NCI-H2227 treated with DMSO at 0.1 percent for 48 hours (cell line): Measurements from ENCODE around the gene STX17.
A peak's percentile ranks its signal among the peaks of the same experiment; 100 is the strongest.
"Not testable (repeated sequence)": the region's sequence is repeated elsewhere in the genome, so short reads cannot be mapped to it uniquely, and the experiment has no call there.

Source experiments
- DNase-seq: peaks from one replicate; lab custom pipeline; 2025; lab: John Stamatoyannopoulos, UW

Gene STX17

DNA sequence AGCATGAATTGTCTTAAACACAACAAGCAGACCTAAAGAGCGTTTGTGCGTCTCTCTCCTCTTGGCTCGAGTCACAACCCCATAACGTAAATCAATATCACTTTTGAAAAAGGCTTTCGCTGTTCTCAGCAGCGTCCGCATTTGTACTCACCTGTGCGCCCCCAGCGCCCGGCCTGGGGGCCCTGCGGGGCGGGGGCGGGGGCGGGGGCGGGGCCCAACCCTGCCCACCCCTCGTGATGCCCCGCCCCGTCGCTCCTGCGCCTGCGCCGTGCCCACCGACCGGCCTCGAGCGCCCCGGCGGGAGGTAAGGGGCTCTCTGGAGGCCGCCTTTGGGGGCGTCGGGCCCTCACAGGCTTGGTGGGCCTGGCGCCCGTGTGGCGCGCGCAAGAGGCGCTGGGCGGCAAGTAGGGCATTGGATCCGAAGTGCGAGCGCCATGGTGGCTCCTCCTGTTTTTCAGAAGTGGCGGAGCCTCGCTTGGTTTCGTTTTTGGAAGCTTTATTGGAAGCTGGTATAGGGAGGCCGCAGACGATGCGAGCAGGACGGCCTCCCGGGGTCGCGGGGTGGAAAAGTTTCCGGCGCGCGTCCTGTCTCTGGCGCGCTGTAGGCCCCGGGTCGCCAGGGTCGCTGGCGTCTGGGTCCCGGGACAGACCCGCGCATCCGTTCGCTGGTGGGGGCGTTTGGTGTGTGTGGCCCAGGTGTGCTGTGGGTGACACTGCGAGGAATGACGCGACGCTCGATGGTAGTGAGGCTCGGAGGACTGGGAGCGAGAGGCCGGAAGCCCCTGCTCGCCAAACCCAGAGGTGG is at the start of gene STX17:
STX17 (plus strand) TSS at position 252 of the 805 bp plus-strand sequence. CDS start 8,586 bp downstream, outside the sequence.
- DNase-seq, result peak; percentile 53

DNA sequence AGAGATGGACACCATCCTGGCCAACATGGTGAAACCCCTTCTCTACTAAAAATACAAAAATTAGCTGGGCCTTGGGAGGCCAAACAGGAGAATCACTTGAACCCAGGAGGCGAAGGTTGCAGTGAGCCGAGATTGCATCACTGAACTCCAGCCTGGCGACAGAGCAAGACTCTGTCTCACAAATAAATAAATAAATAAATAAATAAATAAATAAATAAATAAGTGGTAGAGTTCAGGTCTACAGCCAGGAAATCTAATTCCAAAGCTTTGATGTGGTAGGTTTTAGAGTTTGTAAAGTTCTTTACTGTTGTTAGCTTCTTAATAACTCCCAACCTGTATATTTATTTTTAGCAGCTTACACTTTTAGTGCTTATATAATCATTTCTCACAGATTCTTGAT is 48.9 kb upstream of the STX17 start:
- not testable (repeated sequence) for DNase-seq

GRCh38 chr9:99858087-99858486 is 48.4 kb upstream of the STX17 start:
- no peak for DNase-seq

- DNase-seq, result no peak
These were observed 47.0 kb upstream of the STX17 start for GRCh38 chr9:99859243-99859980.

GRCh38 chr9:99860266-99860665 is 46.2 kb upstream of the STX17 start:
- DNase-seq, result no peak

- DNase-seq, result no peak
These were observed 42.5 kb upstream of the STX17 start for GRCh38 chr9:99863955-99864354.

- no peak for DNase-seq
These were observed 40.1 kb upstream of the STX17 start for GRCh38 chr9:99866398-99866797.

- DNase-seq, result no peak
These were observed 38.9 kb upstream of the STX17 start for GRCh38 chr9:99867536-99867935.

DNA sequence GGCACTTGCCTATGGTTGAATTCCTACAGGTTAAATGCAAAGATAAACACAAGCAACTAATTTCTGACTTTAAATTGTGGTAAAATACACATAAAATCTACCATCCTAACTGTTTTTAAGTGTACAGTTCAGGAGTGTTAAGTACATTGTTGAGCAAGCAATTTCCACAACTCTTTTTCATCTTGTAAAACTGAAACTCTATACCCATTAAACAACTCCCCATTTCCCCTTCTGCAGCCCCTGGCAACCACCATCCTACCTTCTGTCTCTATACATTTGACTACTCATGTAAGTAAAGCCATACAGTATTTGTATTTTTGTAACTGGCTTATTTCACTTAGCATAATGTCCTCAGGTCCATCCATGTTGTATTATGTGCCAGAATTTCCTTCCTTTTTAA is 38.5 kb upstream of the STX17 start:
- no peak for DNase-seq

DNA sequence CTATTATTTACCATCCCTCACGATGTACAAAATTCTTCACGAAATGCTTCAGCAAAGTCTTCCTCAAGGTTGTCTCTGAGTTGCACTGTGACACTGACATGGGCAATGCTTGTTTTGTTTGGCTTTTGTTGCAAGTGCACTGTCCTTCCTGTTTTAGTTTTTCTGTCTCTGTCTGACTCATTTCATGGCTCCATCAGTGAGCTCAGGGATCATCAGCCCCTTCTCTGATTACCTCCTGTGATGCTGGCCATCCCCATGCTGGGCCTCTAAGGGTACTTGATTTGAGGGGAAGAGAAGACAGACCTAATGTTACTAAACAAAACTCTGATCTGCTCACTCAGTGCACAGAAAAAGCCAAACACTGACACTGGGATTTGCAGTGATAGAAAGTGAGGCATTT is 37.6 kb upstream of the STX17 start:
- DNase-seq, result no peak

DNA sequence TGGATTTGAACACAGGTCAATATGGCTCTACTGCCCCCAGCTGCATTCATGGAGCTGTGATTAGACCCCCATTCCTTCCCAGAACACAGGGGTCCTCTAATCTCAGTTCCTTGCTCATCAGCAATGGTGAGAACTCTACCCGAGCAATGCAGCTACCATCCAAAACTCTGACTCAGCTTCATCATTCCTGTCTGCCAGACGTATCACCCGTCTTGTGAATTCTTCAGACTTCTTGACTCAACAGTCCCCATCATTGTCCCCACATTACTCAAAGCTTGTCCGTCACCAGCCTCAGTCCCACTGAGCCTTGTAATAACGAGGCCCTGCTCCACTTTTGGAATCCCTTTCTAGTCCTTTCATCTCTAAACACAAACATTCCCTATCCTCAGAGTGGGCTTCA is 36.3 kb upstream of the STX17 start:
- no peak for DNase-seq

GRCh38 chr9:99873531-99873930 is 32.9 kb upstream of the STX17 start:
- no peak for DNase-seq

DNA sequence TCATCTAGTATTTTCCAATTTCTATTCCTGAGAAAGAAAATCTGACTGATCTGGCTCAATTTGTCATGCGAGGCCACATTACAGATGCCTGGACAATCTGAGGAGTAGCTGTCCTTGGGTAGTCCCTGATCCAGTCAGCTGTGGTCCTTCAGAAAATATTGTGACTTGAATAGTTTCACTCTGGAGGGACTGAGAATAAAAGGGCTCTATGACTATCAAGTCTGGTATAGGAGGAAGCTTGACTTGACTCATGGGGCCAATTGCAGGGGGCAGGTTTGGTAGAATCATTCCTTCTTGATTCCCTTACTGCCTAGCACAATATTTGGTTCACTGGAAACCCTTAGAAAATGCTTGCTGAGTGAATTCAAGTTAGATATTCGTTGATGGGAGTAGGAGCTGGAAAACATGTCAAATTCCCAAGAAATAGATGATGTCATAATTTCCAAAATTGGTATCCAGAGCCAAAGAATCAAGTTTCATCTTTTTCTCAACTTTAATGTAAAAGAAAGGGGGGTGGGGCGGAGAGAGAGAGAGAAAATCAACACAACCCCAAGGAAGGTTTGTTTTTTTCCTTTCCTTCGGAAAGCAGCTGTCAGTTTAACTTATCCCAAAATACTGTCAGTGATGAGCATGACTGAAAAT is 32.4 kb upstream of the STX17 start:
- no peak for DNase-seq

GRCh38 chr9:99876190-99876589 is 30.3 kb upstream of the STX17 start:
- no peak for DNase-seq

DNA sequence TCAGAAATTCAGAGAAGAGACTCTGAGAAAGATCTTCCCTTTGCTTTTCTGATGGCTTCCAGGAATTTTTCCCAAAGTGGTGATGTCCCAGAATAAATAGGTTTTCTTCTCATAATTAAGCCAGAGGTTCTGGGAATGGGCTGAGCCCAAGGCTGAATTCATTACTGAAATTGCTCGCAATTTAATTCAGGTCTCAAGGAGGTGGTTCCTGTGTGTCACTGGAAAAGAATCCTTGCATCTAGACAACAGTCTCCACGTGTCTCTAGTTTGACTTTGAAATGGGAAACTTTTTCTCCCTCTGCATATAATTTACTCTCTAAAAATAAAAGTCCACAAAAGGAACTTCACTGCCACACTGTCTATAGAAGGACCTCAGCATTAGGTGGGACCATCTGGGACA is 27.8 kb upstream of the STX17 start:
- DNase-seq, result no peak

DNA sequence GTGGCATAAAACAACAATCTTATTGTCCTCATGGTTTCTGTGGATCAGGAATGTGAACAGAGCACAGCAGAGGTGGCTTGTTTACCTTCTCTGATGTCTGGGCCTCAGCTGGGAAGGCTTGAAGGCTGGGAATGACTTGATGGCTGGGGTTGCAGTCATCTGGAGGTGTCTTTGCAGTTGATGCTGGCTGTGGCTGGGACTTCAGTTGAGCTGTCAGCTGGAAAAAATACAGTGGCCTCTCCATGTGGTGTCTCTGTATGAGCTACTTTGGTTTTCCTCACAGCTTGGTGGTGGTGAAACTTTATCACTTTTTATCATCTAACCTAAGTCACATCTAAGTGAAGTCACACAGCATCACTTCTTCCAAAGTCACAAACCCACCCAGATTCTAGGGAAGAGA is 24.7 kb upstream of the STX17 start:
- no peak for DNase-seq

GRCh38 chr9:99885747-99886146 is 20.7 kb upstream of the STX17 start:
- no peak for DNase-seq

DNA sequence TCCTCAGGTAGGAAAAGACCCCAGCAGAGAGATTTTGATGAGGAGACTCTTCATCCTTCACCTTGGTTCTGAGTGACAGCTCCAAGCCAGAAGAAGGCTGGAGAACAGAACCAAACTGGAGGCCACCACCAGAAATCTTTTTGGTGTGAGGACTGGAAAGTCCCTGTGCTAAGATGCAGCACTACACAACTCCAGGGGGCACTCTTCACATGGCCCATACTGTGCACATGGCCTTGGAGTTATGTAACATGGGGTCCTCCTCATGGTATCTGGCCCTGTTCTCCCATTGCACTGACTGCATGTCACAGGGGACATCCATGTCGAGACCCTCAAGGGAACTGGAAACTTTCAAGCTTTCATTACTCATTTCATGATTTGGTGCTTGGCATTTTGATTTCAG is 17.3 kb upstream of the STX17 start:
- DNase-seq, result no peak

GRCh38 chr9:99894826-99895225 is 11.6 kb upstream of the STX17 start:
- no peak for DNase-seq

DNA sequence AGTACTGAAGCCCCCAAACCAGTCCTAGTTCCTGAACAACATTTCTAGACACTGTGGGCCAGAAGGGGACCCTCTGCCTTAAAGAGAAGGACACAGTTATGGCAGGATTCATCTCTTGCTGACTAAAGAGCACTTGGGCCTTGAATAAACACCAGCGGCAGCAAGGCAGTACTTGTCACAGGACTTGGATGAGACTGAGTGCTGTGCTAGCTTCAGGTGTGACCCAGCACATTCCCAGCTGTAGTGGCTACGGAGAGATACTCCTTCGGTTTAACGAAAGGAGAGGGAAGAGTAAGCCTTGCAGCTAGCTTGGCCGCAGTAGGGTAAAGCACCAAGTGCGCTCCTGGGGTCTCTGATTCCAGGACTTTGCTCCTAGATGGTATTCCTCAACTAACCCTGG is 10.9 kb upstream of the STX17 start:
- no peak for DNase-seq

GRCh38 chr9:99896119-99896518 is 10.3 kb upstream of the STX17 start:
- DNase-seq, result no peak

DNA sequence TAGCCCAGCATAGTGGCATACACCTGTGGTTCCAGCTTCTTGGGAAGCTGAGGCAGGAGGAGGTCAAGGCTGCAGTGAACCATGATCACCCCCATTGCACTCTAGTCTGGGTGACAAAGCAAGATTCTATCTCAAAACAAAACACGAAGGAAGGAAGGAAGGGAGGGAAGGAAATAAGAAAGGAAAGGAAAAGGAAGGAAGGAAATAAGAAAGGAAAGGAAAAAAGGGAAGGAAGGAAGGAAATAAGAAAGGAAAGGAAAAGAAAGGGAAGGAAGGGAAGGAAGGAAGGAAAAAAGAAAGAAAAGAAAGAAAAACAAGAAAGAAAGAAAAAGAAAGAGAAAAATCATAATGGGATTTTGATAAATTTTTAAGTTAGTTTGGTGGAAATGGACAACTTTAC is 3.1 kb upstream of the STX17 start:
- no peak for DNase-seq

DNA sequence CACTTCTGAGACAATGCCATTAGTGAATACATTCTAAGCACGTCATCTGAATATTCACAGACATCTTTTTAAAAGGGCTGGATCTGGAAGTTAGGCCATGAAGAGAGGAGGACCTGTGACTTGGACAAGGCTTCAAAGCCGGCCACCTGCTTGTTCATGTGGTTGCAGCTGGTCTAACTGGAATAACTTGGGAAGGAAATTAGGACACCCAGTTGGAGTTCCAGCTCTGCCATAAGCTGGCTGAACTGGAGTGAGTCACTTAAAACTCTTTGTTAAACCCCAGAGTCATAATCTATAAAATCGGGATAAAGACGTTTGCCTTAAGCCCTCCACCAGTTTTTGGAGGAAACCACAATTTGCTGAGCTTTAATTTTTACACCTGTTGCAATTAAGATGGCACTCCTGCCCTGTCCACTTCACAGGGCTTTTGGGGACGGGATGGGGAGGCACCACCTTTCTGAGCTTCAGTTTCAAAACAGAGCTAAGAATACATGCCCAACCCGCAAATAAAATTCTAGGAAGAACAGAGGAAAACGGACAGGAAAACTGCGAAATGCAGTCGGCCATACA is 536 bp upstream of the STX17 start:
- no peak for DNase-seq
